IMR-90 (cell line): ENCODE data around the gene CD2. TPM values are rescaled to one million over a fixed set of nuclear protein-coding genes. Genes with fewer than 3 reads are reported as not detected.

Source experiments
- ATAC-seq: fragments of 200-7000 bp; cut with Tn5 transposase; 2 replicates; pipeline ENCODE4 v1.9.1; 2020; ENCODE audit warnings: low read depth, mild to moderate bottlenecking, moderate library complexity
- BruUV-seq: library from RNA; stranded (reverse); fragments of 400-500 nt; replicated peaks from 2 replicates; lab custom pipeline; 2021; lab: Mats Ljungman, UMichigan
- CTCF ChIA-PET: fragments of 300-600 bp; formaldehyde crosslinking; extraction: SDS; loops from one replicate; lab custom pipeline; 2021; ENCODE audit warnings: antibody characterized with exemption; lab: Yijun Ruan, JAX
- POLR2A ChIA-PET: fragments of 300-600 bp; sonication (Branson Sonifier 250); formaldehyde crosslinking; loops from one replicate; lab custom pipeline; 2022; ENCODE audit warnings: antibody characterized with exemption; ENCODE audit not compliant: unreplicated experiment; lab: Charles Lee
- DNase-seq: peaks from one replicate; pipeline ENCODE4 v3.0.0; 2013
- H2AFZ ChIP-seq: replicated peaks from 2 replicates; pipeline ENCODE3; 2013; ENCODE audit warnings: low read length, mild to moderate bottlenecking; ENCODE audit not compliant: poor library complexity
- H2AK5ac ChIP-seq: 2 replicates; pipeline ENCODE4 v1.6.1; 2013; ENCODE audit warnings: low read depth, low read length, inconsistent platforms
- H2AK9ac ChIP-seq: replicated peaks from 2 replicates; pipeline ENCODE3; 2013; ENCODE audit warnings: mild to moderate bottlenecking, low read depth, low read length, moderate library complexity; ENCODE audit not compliant: poor library complexity
- H2BK120ac ChIP-seq: 2 replicates; pipeline ENCODE4 v1.6.1; 2013; ENCODE audit warnings: low read depth, low read length, inconsistent platforms
- H2BK15ac ChIP-seq: 3 replicates; pipeline ENCODE4 v1.6.1; 2013; ENCODE audit warnings: low read depth, low read length, inconsistent platforms
- H2BK20ac ChIP-seq: 2 replicates; pipeline ENCODE4 v1.6.1; 2013; ENCODE audit warnings: low read depth, mild to moderate bottlenecking, inconsistent platforms, low read length, moderate library complexity
- H2BK5ac ChIP-seq: 2 replicates; pipeline ENCODE4 v1.6.1; 2013; ENCODE audit warnings: mild to moderate bottlenecking, low read depth, low read length, inconsistent platforms; ENCODE audit not compliant: poor library complexity, severe bottlenecking
- H3K14ac ChIP-seq: replicated peaks from 2 replicates; pipeline ENCODE4 v1.6.1; 2013; ENCODE audit warnings: low read depth, low read length, inconsistent platforms
- H3K18ac ChIP-seq: 2 replicates; pipeline ENCODE4 v1.6.1; 2013; ENCODE audit warnings: low read depth, low read length, control low read depth
- H3K23ac ChIP-seq: 2 replicates; pipeline ENCODE4 v1.6.1; 2013; ENCODE audit warnings: low read depth, low read length, inconsistent platforms
- H3K27ac ChIP-seq: 2 replicates; pipeline ENCODE4 v1.5.1; 2013; ENCODE audit warnings: mild to moderate bottlenecking, control low read depth, low read length; ENCODE audit not compliant: insufficient read depth
- H3K27me3 ChIP-seq: 2 replicates; pipeline ENCODE4 v1.6.1; 2013; ENCODE audit warnings: low read length; ENCODE audit not compliant: control insufficient read depth, insufficient read depth
- H3K36me3 ChIP-seq: 2 replicates; pipeline ENCODE4 v1.6.1; 2013; ENCODE audit warnings: low read length, mixed read lengths; ENCODE audit not compliant: control insufficient read depth, insufficient read depth
- H3K4ac ChIP-seq: 2 replicates; pipeline ENCODE4 v1.6.1; 2013; ENCODE audit warnings: low read depth, low read length, inconsistent platforms
- H3K4me1 ChIP-seq: 2 replicates; pipeline ENCODE4 v1.6.1; 2013; ENCODE audit warnings: low read length, mixed read lengths; ENCODE audit not compliant: control insufficient read depth, insufficient read depth
- H3K4me2 ChIP-seq: 2 replicates; pipeline ENCODE4 v1.6.1; 2013; ENCODE audit warnings: low read depth, mild to moderate bottlenecking, control low read depth, low read length, moderate library complexity
- H3K4me3 ChIP-seq: 2 replicates; pipeline ENCODE4 v1.5.1; 2013; ENCODE audit warnings: low read depth, mild to moderate bottlenecking, control low read depth, low read length, moderate library complexity; ENCODE audit not compliant: insufficient read depth
- H3K56ac ChIP-seq: 2 replicates; pipeline ENCODE4 v1.6.1; 2013; ENCODE audit warnings: low read length, inconsistent platforms; ENCODE audit not compliant: insufficient read depth; ENCODE audit errors: extremely low read depth
- H3K79me1 ChIP-seq, 2 experiments: 2 replicates each; pipeline ENCODE4 v1.6.1; 2013; ENCODE audit warnings: low read length in 2 of 2, inconsistent platforms in 1 of 2, low read depth in 1 of 2
- H3K9ac ChIP-seq: 2 replicates; pipeline ENCODE4 v1.6.1; 2013; ENCODE audit warnings: low read depth, low read length, control low read depth
- H3K9me1 ChIP-seq: 2 replicates; pipeline ENCODE4 v1.6.1; 2013; ENCODE audit warnings: low read length, inconsistent platforms; ENCODE audit not compliant: insufficient read depth
- H3K9me3 ChIP-seq: 2 replicates; pipeline ENCODE4 v1.6.1; 2013; ENCODE audit warnings: low read length; ENCODE audit not compliant: control insufficient read depth, insufficient read depth
- H4K20me1 ChIP-seq: 2 replicates; pipeline ENCODE4 v1.6.1; 2013; ENCODE audit warnings: low read length, inconsistent platforms; ENCODE audit not compliant: insufficient read depth
- H4K5ac ChIP-seq: 2 replicates; pipeline ENCODE4 v1.6.1; 2013; ENCODE audit warnings: mild to moderate bottlenecking, low read depth, low read length, control low read depth
- H4K8ac ChIP-seq, 2 experiments: 2 replicates each; pipeline ENCODE4 v1.6.1; 2013; ENCODE audit warnings: low read depth in 2 of 2, low read length in 2 of 2, control low read depth in 1 of 2, inconsistent platforms in 1 of 2
- H4K91ac ChIP-seq: 2 replicates; pipeline ENCODE4 v1.6.1; 2013; ENCODE audit warnings: low read depth, low read length, inconsistent platforms; ENCODE audit not compliant: insufficient read depth
- CEBPB ChIP-seq: IDR thresholded peaks from 2 replicates; pipeline ENCODE4 v1.6.1; 2012; ENCODE audit warnings: low read depth, low read length, improper control_type of control experiment
- CHD1 ChIP-seq: IDR thresholded peaks from 2 replicates; pipeline ENCODE4 v1.6.1; 2012; ENCODE audit warnings: low read depth, low read length, improper control_type of control experiment
- CTCF ChIP-seq: conservative IDR thresholded peaks from 2 replicates; pipeline ENCODE4 v1.5.1; 2012; ENCODE audit warnings: mild to moderate bottlenecking, low read depth, low read length, improper control_type of control experiment
- ELK1 ChIP-seq: fragments of 150-350 bp; IDR thresholded peaks from 2 replicates; pipeline ENCODE4 v1.6.1; 2016; ENCODE audit warnings: low read depth, mild to moderate bottlenecking, low read length, moderate library complexity, borderline replicate concordance
- MAZ ChIP-seq: IDR thresholded peaks from 2 replicates; pipeline ENCODE4 v1.6.1; 2012; ENCODE audit warnings: low read depth, mild to moderate bottlenecking, low read length, improper control_type of control experiment, moderate library complexity, borderline replicate concordance
- MXI1 ChIP-seq: IDR thresholded peaks from 2 replicates; pipeline ENCODE4 v1.6.1; 2012; ENCODE audit warnings: low read depth, mild to moderate bottlenecking, low read length, moderate library complexity, borderline replicate concordance
- RCOR1 ChIP-seq: IDR thresholded peaks from 2 replicates; pipeline ENCODE4 v1.6.1; 2012; ENCODE audit warnings: mild to moderate bottlenecking, low read length, improper control_type of control experiment; ENCODE audit not compliant: insufficient replicate concordance
- RFX5 ChIP-seq: IDR thresholded peaks from 2 replicates; pipeline ENCODE4 v1.8.0; 2012; ENCODE audit warnings: low read depth, mild to moderate bottlenecking, low read length, moderate library complexity
- SMC3 ChIP-seq: fragments of 150-350 bp; IDR thresholded peaks from 2 replicates; pipeline ENCODE4 v1.6.1; 2016; ENCODE audit warnings: low read depth, mild to moderate bottlenecking, antibody characterized with exemption, low read length, moderate library complexity
- USF2 ChIP-seq: fragments of 150-350 bp; IDR thresholded peaks from 2 replicates; pipeline ENCODE4 v1.6.1; 2017; ENCODE audit warnings: mild to moderate bottlenecking, antibody characterized with exemption, low read length, low read depth
- WGBS, 2 experiments: methylation state at CpG; one replicate each; pipeline versions ENCODE4 v1.1.5 to v1.1.7; 2013; ENCODE audit warnings: missing lambda C conversion rate in 2 of 2; ENCODE audit not compliant: insufficient read length in 1 of 2; ENCODE audit errors: extremely low coverage in 2 of 2; 5-methylcytosine and 5-hydroxymethylcytosine counted together
- dilution Hi-C: fragments of 300-500 bp; cut with HindIII; formaldehyde crosslinking; loops from one replicate; pipeline ENCODE4 v1.14.3; 2018; ENCODE audit warnings: low sequenced_read_pairs; ENCODE audit not compliant: unreplicated experiment
- in situ Hi-C: fragments of 300-500 bp; cut with MboI; formaldehyde crosslinking; loops from 3 replicates; pipeline ENCODE4 v1.14.3; 2019; ENCODE audit warnings: low sequenced_read_pairs, inconsistent platforms, mixed read lengths
- intact Hi-C: fragments of 100-400 bp; cut with micrococcal nuclease; formaldehyde crosslinking; loops from 2 replicates; pipeline ENCODE4 v1.10.0; 2022
- polyA plus RNA-seq, 3 experiments: library from polyadenylated mRNA; depleted of rRNA; stranded (reverse); fragments of >200 nt; gene quantifications; 2 replicates each; pipeline ENCODE4 v1.2.3, GENCODE V29; 2012; ENCODE audit warnings: low replicate concordance in 1 of 3
- total RNA-seq: library from RNA; depleted of rRNA; stranded (reverse); fragments of >200 nt; gene quantifications from 2 replicates; pipeline ENCODE4 v1.2.3, GENCODE V29; 2012

CD2 gene
- total and polyA plus RNA-seq, 2 of the 4 experiments (the other 2 are of a cell fraction) = not detected

GRCh38 chr1:116817582-116818064 is 63.4 kb downstream of the CD2 start:
- Histone ChIP-seq H3K36me3 (no peaks in the 10 kb centered on the region), H2AK9ac (peak overlapping the region; percentile 51), H2BK120ac (no peak overlapping the region), H3K9me3 (no peaks in the 10 kb centered on the region), H3K18ac (no peak overlapping the region), H3K23ac (no peak overlapping the region), H3K14ac (no peak overlapping the region), H3K9ac (no peak overlapping the region), H2AK5ac (no peak overlapping the region), H4K8ac (no peak overlapping the region), H3K27ac (no peak overlapping the region), H2AFZ (no peak overlapping the region), H2BK15ac (no peak overlapping the region), H4K5ac (no peak overlapping the region), H3K4me2 (no peak overlapping the region), H3K4me1 (no peaks in the 10 kb centered on the region), H3K27me3 (no peaks in the 10 kb centered on the region), H2BK20ac (no peak overlapping the region), H4K20me1 (no peaks in the 10 kb centered on the region), H3K56ac (no peak overlapping the region), H4K91ac (no peak overlapping the region), H3K4ac (no peak overlapping the region), H3K4me3 (no peak overlapping the region), H3K9me1 (no peaks in the 10 kb centered on the region), H2BK5ac (no peak overlapping the region), H3K79me1 (no peaks in the 10 kb centered on the region)
- intact Hi-C loops = loop anchor here (1.0 kb wide), 1 partner anchor 80 kb away; no protein-coding TSS in a partner anchor
- ChIA-PET POLR2A (no interaction called here), CTCF (no interaction called here)
- TF ChIP-seq RCOR1 (no peak), CTCF (peak; percentile 27; the same call in 1 of the 2 replicates), ELK1 (no peak), RFX5 (no peak), USF2 (no peak), MAZ (no peak), SMC3 (0 out of 2 replicates have a peak, but pooled peaks have one; percentile 15), CEBPB (no peak), MXI1 (no peak), CHD1 (no peak)
- ATAC-seq = 0 out of 2 replicates have a peak, but pooled peaks have one; percentile 27
- in situ Hi-C loops = no loop called here
- DNase-seq = peak; percentile 4
- no CpG with 5 or more reads among the region's 2 CpGs for WGBS, 2 experiments
- BruUV-seq = no TSS peak
- dilution Hi-C loops = no loop called here
